ENCODE results near the gene PKD1L1. TPM values are rescaled to one million over a fixed set of nuclear protein-coding genes. Genes with fewer than 3 reads are reported as not detected.

The PKD1L1 gene
- total and polyA plus RNA-seq, 12 donors, result 0.11 to 1.0 (median 0.17) TPM; not detected in 1

DNA sequence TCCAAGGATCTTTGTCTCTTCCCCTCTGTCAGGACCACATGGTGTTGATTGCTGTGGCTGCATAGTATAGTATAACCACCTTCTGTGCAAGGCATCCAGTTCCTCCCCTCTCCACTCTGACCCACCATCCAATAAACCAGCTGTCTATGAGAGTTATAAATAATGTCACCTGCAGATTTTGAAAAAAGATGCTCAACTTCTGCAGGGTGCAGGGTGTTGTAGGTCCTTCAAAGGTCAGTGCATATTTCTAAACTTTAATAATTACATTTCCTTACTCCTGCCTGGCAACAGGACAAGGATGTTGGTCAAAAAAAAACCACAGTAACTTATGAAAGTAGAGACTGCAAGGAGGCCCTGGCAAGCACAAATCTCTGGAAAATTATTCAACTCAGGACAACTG, 166.2 kb downstream of the PKD1L1 start:
- DNase-seq, result peak in 1 of 7 donors; percentile 21
- H3K9me3 ChIP-seq (replicated peaks in 1 of 3), result no peaks in the 10 kb centered on the region
- TF ChIP-seq POLR2A (IDR thresholded peaks at IDR 0.05), result no peak
- no peaks in the 10 kb centered on the region for H3K27me3 ChIP-seq
- H3K27ac ChIP-seq, result peak overlapping the region in 2 of 5 donors; percentile 78 to 85
- H3K36me3 ChIP-seq (replicated peaks in 1 of 2), result no peaks in the 10 kb centered on the region
- H3K4me3 ChIP-seq, result no peak overlapping the region
- intact Hi-C loops (cut with DNase I), result no loop called here
- peaks cover 20 to 50% of the 10 kb centered on the region in 2 donors for H3K4me1 ChIP-seq (replicated peaks in 1 of 2)

DNA sequence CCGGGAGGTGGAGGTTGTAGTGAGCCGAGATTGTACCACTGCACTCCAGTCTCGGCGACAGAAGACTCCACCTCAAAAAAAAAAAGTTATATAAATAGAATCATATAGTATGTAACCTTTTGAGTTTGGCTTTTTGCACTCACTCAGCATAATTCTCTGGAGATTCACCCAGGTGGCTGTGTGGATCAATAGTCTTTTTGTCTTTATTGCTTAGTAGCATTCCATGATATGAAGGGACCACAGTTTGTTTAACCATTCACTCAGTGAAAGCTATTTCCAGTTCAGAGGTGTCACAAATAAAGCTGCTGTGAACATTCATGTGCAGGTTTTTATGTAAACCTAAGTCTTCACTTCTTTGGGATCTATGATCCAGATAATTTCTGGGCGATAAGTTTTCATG, 167.7 kb downstream of the PKD1L1 start:
- no peak for DNase-seq
- 97 to 98% (median 97%) methylated on average over 5 of the region's 5 CpGs for WGBS, 4 donors
- TF ChIP-seq POLR2A (IDR thresholded peaks at IDR 0.05), result no peak
- no peaks in the 10 kb centered on the region for H3K36me3 ChIP-seq (replicated peaks in 1 of 2)
- intact Hi-C loops (cut with DNase I), result no loop called here
- H3K27ac ChIP-seq, result no peak overlapping the region
- no peaks in the 10 kb centered on the region for H3K9me3 ChIP-seq (replicated peaks in 1 of 3)
- no peaks in the 10 kb centered on the region for H3K27me3 ChIP-seq
- H3K4me1 ChIP-seq (replicated peaks in 1 of 2), result peaks cover 15 to 35% of the 10 kb centered on the region in 2 donors
- no peak overlapping the region for H3K4me3 ChIP-seq

DNA sequence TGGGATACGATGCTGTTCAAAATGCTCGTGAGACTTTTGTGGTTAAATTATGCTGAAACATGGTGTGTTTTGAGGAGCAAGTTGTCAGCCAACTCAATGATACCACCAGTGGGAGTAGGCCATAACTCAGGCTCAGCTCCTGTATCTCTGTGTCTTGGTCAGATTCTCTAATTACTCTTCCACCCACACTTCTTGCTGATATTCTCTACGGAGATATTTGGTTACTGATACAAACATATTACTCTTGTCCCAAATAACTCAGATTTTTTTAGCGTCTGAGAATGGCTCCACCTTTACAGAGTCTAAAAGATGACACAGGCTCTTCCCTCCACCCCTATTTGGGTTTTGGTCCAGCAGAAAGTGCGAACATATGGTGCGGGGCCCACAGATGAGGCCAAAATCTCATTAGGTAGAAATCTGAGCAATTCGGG, 168.9 kb downstream of the PKD1L1 start:
- peaks cover 15 to 23% of the 10 kb centered on the region in 2 donors for H3K4me1 ChIP-seq (replicated peaks in 1 of 2)
- no peaks in the 10 kb centered on the region for H3K9me3 ChIP-seq (replicated peaks in 1 of 3)
- WGBS, 4 donors, result 76 to 91% (median 81%) methylated on average over 7 of the region's 7 CpGs
- no peak for TF ChIP-seq POLR2A (IDR thresholded peaks at IDR 0.05)
- TF ChIP-seq, protein P1, sequence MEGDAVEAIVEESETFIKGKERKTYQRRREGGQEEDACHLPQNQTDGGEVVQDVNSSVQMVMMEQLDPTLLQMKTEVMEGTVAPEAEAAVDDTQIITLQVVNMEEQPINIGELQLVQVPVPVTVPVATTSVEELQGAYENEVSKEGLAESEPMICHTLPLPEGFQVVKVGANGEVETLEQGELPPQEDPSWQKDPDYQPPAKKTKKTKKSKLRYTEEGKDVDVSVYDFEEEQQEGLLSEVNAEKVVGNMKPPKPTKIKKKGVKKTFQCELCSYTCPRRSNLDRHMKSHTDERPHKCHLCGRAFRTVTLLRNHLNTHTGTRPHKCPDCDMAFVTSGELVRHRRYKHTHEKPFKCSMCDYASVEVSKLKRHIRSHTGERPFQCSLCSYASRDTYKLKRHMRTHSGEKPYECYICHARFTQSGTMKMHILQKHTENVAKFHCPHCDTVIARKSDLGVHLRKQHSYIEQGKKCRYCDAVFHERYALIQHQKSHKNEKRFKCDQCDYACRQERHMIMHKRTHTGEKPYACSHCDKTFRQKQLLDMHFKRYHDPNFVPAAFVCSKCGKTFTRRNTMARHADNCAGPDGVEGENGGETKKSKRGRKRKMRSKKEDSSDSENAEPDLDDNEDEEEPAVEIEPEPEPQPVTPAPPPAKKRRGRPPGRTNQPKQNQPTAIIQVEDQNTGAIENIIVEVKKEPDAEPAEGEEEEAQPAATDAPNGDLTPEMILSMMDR (IDR thresholded peaks at IDR 0.05), result no peak
- intact Hi-C loops (cut with DNase I), result no loop called here
- H3K4me3 ChIP-seq, result no peak overlapping the region
- H3K36me3 ChIP-seq (replicated peaks in 1 of 2), result no peaks in the 10 kb centered on the region
- DNase-seq, result no peak
- H3K27ac ChIP-seq, result no peak overlapping the region
- H3K27me3 ChIP-seq, result no peaks in the 10 kb centered on the region

DNA sequence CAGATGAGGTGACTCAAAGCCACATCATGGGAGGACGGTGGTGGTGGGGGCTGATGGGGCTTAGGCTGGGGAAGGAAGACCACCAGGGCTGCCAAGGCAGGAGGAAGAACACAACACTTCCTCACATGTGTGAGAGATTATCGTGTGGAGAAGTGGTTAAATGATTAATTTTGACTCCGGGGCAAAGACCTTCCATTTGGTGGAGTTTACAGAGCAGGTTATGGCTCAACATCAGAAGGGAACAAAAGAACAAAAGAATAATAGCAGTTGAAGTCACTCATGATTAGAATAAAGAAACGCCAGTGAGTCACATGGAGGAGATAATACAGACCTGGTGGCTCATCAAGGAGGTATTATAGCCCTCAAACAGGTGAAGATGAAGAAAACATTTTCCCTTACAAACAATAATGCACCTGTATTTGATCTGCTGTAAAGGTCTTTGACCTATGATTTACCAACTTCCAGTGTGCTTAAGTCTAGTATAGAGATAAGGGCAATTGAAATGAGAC, 170.1 kb downstream of the PKD1L1 start:
- Histone ChIP-seq H3K27ac (no peak overlapping the region), H3K9me3 (replicated peaks in 1 of 3) (no peaks in the 10 kb centered on the region), H3K27me3 (no peaks in the 10 kb centered on the region), H3K4me1 (replicated peaks in 1 of 2) (peaks cover 9 to 12% of the 10 kb centered on the region in 2 donors), H3K36me3 (replicated peaks in 1 of 2) (no peaks in the 10 kb centered on the region), H3K4me3 (no peak overlapping the region)
- DNase-seq, result no peak
- WGBS, 4 donors, result 78 to 92% (median 83%) methylated on average over 4 of the region's 4 CpGs
- TF ChIP-seq, protein P1 (IDR thresholded peaks at IDR 0.05), result no peak
- TF ChIP-seq POLR2A (IDR thresholded peaks at IDR 0.05), result no peak
- intact Hi-C loops (cut with DNase I), result no loop called here

DNA sequence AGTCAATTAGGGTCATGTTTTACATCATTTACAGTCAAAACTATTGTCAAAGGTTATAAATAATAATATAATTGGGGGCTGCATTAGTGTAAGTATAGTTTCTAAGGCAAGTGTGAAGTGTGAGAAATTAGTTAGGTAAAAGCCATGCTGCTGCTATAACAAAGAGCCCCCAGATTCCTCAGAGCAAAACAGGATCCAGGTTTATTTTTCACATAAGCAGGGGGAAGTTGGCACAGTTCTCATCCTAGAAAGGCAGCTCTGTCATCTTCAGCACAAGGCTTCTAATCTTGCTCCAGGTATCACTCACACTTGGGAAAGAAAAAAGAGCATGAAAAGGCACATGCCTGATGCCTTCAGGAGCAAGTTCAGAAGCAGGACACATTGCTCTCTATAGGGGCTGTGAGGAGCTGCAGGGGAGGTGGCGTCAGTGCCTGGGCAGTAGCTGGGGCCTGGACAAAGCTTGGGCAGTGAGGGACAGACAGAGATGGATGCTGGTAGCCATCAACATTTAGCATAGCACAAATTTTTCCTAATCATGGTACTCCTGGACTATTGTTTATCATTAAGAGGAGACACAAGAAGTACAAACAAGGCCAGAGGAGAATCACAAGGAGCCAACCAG, 170.6 kb downstream of the PKD1L1 start:
- Histone ChIP-seq H3K9me3 (replicated peaks in 1 of 3) (no peaks in the 10 kb centered on the region), H3K27me3 (no peaks in the 10 kb centered on the region), H3K4me1 (replicated peaks in 1 of 2) (peaks cover 6% of the 10 kb centered on the region in 2 donors), H3K27ac (no peak overlapping the region), H3K4me3 (no peak overlapping the region), H3K36me3 (replicated peaks in 1 of 2) (no peaks in the 10 kb centered on the region)
- no peak for DNase-seq
- intact Hi-C loops (cut with DNase I), result no loop called here
- TF ChIP-seq, protein P1 (IDR thresholded peaks at IDR 0.05), result no peak
- TF ChIP-seq POLR2A (IDR thresholded peaks at IDR 0.05), result no peak
- 91 to 100% (median 94%) methylated on average over 1 of the region's 1 CpG for WGBS, 4 donors

Measured in adrenal gland (tissue), 12 donors.